Type B pancreatic cell (in vitro differentiated cells): Measurements from ENCODE around the gene POLE. TPM values are rescaled to one million over a fixed set of nuclear protein-coding genes. Genes with fewer than 3 reads are reported as not detected.

Experiments used
- DNase-seq: peaks from one replicate; pipeline ENCODE4 v3.0.0; 2021; ENCODE audit warnings: mixed read lengths; ENCODE audit not compliant: unreplicated experiment; ENCODE audit errors: extremely low spot score
- H3K27ac Mint-ChIP-seq: 2 replicates; pipeline ENCODE4 v1.8.0; 2021; ENCODE audit warnings: mild to moderate bottlenecking, mixed read lengths
- H3K27me3 Mint-ChIP-seq: 2 replicates; pipeline ENCODE4 v1.8.0; 2021; ENCODE audit warnings: mixed read lengths
- H3K36me3 Mint-ChIP-seq: 2 replicates; pipeline ENCODE4 v1.8.0; 2021; ENCODE audit warnings: mixed read lengths
- H3K4me1 Mint-ChIP-seq: one replicate; pipeline ENCODE4 v1.8.0; 2021; ENCODE audit warnings: mixed read lengths; ENCODE audit not compliant: unreplicated experiment
- H3K4me3 Mint-ChIP-seq: 2 replicates; pipeline ENCODE4 v1.8.0; 2021; ENCODE audit warnings: mild to moderate bottlenecking, mixed read lengths
- H3K9me3 Mint-ChIP-seq: 2 replicates; pipeline ENCODE4 v1.8.0; 2021; ENCODE audit warnings: mixed read lengths
- microRNA-seq: library from miRNA; unstranded; fragments of <30 nt; microRNA quantifications from one replicate; pipeline ENCODE4, GENCODE V29; 2020
- total RNA-seq: library from RNA; stranded (reverse); gene quantifications from 2 replicates; pipeline ENCODE4 v1.2.1, GENCODE V29; 2021; ENCODE audit warnings: low replicate concordance
- TF ChIP-seq, protein P1 (sequence below): fragments of 200-600 bp; sonication (generic); conservative IDR thresholded peaks from 2 replicates; pipeline ENCODE4 v1.5.0; 2021; ENCODE audit warnings: antibody characterized with exemption, mild to moderate bottlenecking

Gene POLE
- total RNA-seq, 1 donor from 2014 or later = 113 TPM

DNA sequence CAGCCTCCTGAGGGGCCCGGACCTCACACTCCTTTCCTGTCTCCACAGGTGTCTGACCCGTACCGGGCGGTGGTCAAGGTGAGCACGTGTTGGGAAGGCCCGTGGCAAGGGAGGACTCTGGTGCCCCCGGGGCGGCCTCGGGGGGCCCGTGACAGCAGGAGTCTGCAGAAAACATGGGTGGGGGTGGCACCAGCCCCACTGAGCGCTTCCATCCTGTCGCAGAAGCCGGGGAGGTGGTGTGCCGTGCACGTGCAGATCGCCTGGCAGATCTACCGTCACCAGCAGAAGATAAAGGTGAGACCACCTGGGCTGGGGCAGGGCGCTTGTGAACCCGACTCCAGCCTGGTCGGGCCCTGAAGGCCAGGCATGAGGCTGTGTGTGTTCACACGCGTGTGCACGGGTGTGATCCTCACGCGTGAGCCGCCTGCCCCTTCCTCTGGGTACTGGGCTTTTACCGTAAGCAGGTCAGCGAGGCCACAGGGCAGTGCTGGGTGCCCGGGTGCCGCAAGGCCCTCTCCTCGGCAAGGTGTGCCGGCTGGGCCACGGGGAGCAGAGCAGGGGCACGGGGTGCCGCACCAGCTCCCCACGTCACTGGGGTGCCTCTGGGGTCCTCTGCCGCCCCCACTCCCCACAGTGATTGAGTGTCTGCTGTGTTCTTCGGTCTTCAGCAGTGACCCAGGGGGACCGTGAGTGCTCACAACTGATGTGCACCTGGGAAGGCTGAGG lies 112.7 kb downstream of the POLE start:
- DNase-seq = no peak
- no peaks in the 10 kb centered on the region for H3K4me1 Mint-ChIP-seq
- peaks cover 5% of the 10 kb centered on the region for H3K36me3 Mint-ChIP-seq
- no peak overlapping the region for H3K4me3 Mint-ChIP-seq
- no peaks in the 10 kb centered on the region for H3K9me3 Mint-ChIP-seq
- H3K27ac Mint-ChIP-seq = no peak overlapping the region
- TF ChIP-seq, protein P1, sequence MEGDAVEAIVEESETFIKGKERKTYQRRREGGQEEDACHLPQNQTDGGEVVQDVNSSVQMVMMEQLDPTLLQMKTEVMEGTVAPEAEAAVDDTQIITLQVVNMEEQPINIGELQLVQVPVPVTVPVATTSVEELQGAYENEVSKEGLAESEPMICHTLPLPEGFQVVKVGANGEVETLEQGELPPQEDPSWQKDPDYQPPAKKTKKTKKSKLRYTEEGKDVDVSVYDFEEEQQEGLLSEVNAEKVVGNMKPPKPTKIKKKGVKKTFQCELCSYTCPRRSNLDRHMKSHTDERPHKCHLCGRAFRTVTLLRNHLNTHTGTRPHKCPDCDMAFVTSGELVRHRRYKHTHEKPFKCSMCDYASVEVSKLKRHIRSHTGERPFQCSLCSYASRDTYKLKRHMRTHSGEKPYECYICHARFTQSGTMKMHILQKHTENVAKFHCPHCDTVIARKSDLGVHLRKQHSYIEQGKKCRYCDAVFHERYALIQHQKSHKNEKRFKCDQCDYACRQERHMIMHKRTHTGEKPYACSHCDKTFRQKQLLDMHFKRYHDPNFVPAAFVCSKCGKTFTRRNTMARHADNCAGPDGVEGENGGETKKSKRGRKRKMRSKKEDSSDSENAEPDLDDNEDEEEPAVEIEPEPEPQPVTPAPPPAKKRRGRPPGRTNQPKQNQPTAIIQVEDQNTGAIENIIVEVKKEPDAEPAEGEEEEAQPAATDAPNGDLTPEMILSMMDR = no peak
- H3K27me3 Mint-ChIP-seq = no peaks in the 10 kb centered on the region

Small RNA genes lying within 50 kb of the gene (microRNA-seq; reads per million reads assigned to microRNA genes)
- gene MIR6763 = 1.4 reads per million

Other genes with a start within 250 kb of the POLE start
- gene FBRSL1, start 197.2 kb downstream of the POLE start, total RNA-seq = 108 TPM in 2 replicates
- not detected in 2 replicates for gene LRCOL1, start 76.8 kb downstream of the POLE start, total RNA-seq
- gene P2RX2, start 68.6 kb downstream of the POLE start, total RNA-seq = 2.8 and 5.4 TPM in 2 replicates
- gene PXMP2, start 245 bp upstream of the POLE start, total RNA-seq = 23.6 and 38.5 TPM in 2 replicates
- 40.0 and 41.0 TPM in 2 replicates for gene PGAM5, start 23.5 kb upstream of the POLE start, total RNA-seq
- 65.1 and 75.9 TPM in 2 replicates for gene ANKLE2, start 74.5 kb upstream of the POLE start, total RNA-seq
- gene GOLGA3, start 141.5 kb upstream of the POLE start, total RNA-seq = 62.0 and 81.5 TPM in 2 replicates
- gene CHFR, start 200.3 kb upstream of the POLE start, total RNA-seq = 37.1 and 43.7 TPM in 2 replicates